Activated CD4-positive, alpha-beta T cell treated with anti-CD3 and anti-CD28 coated beads, Interleukin-2, Interleukin-4, amounts not matched to agents 100 ng/mL and 50 ng/mL, durations not matched to agents 16 hours and 8 hours (primary cell): ENCODE data around the gene PRXL2A.

Experiments used
- DNase-seq: peaks from one replicate; pipeline ENCODE4 v3.0.0-alpha.2; 2020; ENCODE audit warnings: low spot score

PRXL2A gene

DNA sequence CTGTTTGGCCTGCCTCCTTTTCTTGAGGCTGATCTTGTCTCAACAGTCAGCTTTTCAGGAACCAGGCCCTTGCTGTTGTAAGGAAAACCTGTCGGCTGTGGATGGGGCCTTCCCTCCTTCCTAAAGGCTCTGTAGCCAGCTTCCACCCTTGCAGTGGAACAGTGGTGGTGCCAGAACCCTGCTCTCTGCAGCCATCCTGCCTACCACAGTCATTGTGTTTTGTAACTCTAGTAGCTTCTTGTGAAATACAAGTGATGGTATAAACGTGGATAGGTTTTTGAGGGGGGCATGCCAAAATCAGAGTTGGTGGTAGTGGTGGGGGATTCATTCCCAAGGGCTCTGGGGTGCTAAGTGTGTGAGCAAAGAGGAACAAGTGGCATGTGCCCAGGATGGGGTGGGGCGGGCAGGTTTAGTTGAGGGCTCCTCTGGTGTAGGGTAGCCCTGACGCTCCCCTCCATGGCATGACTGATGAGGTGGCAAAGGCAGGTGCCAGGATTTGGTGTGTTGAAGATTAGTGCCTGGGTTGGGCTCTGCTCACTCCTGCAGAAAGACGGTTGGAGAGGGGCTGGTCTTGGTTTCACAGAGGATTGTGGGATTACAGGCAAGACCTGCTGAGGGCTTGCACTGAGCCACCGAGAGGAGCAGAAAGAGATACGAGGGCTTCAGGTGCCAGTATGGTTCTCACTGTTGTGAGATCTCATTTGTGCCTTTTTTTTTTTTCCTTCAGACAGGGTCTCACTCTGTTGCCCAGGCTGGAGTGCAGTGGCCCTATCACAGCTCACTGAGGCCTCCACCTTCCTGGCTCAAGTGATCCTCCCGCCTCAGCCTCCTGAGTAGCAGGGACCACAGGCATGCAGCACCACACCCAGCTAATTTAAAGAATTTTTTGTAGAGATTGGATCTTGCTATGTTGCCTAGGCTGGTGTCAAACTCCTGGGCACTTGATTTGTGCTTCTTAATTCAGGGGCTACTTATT, 53.1 kb downstream of the PRXL2A start:
- DNase-seq, result no peak

DNA sequence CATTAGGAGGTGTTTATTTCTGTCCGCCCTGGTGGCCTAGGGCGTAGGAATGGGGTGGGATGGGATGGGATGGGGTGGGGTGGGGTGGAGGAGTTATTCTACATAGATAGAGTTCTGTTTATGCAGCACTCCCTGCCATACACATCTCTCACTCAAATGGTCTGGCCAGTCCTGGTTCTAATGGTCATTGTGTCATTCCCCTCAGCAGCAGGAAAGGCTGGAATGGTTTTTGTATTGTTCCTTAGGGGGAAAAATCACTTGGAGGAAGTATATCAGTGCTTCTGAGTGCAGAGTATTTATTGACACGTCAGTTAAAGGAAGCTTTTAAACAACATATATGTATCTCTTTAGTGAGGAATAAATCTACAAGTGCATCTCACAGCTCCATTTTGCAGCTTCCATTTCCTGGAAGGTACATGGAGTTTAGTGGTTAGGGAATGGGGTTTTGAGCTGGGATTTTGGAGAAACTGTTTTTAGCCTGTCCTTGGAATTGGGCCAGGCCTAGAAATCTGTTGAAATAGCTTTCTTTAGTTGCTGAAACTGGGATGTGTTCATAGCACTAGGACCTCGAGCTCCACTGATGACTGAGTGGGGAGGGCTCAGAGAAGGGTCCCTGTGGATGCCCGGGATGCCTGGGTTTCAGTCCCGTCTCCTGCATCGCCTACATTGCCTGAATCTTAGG, 54.1 kb downstream of the PRXL2A start:
- DNase-seq, result no peak

- DNase-seq, result peak; percentile 74
Observed at GRCh38 chr10:80462981-80463741, 54.8 kb downstream of the PRXL2A start.

DNA sequence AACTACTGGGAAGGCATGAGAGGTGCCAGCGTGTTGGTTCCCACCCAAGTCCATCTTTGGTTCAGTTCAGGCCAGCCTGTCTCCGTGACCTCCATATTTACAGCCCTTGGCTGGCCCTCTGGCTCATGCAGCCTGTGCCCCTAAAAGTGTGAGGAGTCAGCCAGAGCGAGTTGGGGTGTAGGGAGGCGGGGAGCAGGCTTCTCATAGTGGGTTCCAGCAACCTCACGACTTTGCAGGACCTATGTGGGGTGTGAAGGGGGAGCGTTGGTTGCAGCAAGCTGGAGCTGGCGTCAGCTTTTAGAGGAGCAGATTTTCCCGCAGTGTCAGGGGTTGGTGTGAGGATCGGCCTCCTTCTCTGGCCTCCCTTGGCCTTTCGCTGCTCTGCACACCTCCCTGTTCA, 55.5 kb downstream of the PRXL2A start:
- DNase-seq, result no peak

DNA sequence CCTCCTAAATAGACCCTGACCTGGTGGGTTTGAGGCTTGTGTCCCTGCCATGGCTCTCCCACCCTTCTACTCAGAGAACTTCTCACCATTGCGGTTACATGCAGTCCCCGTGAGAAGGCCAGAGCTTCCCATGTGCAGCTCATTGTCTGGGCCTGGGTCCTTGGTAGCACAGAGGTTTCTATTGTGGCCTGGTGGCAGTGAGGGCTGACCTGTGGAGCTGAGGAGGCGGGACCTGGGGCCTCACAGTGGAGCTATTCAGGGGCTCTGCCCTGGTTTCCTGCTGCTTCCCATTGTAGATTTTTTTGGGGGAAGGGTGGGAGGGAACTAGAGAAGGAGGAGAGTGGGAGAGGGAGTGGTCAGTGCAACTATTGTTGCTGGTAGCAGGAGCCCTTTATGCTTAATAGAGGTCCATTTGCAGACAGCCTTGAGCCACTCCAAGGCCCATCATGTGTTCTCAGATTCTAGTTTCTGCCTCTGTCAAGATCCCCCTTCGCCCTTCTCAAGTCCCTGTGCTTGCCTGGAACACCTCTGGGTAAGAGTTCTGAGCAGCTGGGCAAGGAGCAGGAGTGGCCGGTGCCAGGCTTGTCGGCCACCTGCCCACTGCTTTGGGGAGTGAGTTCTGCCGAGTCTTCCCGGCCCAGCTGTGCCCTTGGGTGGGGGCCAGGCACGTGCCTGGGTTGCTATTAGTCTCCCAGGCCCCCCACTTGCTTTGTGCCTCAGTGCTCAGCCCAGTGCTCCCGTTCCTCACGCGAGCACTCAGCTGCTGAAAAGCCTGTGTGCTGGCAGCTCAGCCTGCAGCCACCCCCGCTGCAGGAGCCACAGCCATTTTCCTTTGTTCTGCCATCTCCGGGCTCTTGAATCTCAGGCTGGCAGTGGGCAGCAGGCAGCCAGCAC, 56.5 kb downstream of the PRXL2A start:
- no peak for DNase-seq

GRCh38 chr10:80465451-80465835, 57.1 kb downstream of the PRXL2A start:
- DNase-seq, result no peak

- DNase-seq, result no peak
Observed at GRCh38 chr10:80465839-80466590, 57.7 kb downstream of the PRXL2A start.

DNA sequence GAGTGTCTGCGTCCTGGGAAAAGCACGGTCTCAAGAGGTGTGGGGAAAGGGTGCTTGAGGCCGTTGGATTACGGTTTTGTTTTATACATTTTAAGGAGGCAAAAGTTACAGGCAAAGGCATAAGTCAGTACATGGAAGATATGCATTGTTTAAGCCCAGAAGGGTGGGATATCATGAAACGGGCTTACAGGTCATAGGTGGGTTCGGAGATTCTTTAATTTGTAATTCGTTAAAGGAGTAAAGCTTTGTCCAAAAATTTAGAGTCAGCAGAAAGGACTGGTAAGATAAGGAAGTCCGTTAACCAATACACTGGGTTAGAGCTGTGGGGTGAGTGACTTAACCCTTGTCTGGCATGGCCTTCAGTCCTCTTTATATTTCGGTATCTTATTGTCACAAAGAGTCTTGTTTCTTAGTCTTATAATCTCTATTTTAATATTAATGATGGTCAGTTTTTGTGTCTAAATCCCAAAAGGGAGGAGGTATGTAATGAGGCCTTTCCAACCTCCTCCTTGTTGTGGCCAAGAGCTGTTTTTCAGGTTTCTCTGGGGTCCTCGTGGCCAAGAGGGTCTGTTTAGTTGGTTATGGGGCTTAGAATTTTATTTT, 58.5 kb downstream of the PRXL2A start:
- no peak for DNase-seq

DNA sequence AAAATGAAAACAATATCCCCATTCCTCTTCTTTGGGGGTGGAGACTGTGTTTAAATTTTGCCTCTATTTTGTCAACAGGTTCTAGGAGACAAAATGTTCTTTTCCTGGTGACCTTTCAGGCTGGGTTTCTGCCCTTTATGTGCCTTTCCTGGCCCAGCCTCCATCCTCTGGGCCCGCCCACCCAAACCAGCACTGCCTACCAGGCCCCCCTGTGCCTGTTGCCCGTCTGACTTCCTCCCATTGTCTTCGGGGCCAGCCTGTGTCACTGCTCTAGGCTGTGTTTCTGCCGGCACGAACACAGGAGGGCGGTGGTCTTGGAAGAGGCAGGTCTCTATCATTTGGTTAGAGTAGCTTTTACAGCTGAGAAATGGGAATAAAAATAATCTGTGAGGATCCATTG, 59.7 kb downstream of the PRXL2A start:
- no peak for DNase-seq

- no peak for DNase-seq
Observed at GRCh38 chr10:80468806-80469421, 60.6 kb downstream of the PRXL2A start.

GRCh38 chr10:80470266-80470665, 61.9 kb downstream of the PRXL2A start:
- no peak for DNase-seq

GRCh38 chr10:80471001-80471400, 62.6 kb downstream of the PRXL2A start:
- DNase-seq, result no peak

GRCh38 chr10:80471715-80472233, 63.4 kb downstream of the PRXL2A start:
- no peak for DNase-seq

GRCh38 chr10:80472234-80473095, 64.1 kb downstream of the PRXL2A start:
- peak; percentile 85 for DNase-seq

DNA sequence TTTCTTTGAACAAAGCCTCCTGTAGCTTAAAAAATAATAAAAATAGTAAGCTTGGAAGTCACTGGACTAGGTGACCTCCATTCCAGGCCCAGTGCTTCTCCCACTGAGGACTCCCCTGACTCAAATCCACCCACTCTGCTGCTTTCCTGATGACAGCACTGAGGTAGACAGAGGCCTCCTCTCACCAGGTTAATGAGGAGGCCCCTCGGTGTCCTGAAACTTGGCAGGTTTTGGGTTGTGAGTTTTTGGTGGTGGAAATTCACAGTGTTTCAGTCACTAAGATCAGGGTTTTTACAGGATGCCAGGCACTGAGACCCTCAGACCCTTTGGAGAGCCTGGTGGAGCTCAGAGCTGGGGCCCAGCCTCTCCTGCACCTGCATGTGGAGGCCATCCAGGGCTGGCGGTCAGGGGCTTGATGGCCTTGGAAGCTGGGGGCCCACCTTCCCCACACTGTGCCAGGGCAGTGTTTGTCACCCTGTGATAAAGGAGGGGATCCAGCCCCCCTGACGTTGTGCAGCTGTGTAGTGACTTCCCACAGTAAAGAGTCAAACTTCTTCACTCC, 64.8 kb downstream of the PRXL2A start:
- DNase-seq, result no peak

DNA sequence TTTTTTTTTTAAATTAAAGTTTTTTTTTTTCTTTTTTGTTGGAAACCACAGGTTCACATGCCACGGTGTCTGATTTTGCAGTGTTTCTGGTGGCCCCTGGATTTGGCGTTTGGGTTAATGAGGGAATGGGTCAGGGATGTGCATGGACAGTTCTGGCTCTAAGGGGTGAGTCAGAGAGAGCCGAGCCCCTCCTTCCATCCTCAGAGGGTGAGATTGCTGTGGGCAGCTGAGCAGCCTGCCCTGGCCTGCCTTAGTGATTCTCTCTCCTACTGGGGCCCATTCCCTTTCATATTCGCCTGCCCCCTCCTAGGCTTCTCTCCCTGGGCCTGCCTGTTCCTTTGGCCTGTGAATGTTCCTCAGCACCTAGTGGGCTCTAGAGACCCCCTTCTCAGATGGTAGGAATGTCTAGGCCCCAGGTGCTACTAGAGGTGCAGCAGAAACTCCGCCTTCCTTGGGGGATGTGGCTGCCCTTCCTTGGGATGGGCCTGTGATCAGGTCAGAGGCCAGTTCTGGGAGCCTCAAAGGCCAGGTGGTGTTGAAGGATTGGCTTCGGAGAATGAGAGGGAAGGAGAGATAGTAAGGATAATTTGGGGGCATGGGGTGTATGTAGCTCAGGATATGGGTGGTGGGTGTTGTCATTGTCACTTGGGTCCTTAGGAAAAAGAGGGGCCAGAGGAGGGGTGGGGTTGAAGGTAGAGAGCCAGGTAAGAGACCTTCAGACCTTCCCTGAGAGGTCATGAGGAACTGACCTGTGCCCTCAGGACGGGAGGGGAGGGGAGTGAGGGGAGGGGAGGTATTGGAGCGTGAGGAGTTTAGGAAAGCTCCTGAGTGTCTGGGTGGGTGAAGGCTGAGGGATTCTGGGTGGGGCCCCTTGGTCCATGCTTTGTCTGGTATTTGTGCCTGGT, 65.6 kb downstream of the PRXL2A start:
- DNase-seq, result no peak

GRCh38 chr10:80474597-80474910, 66.2 kb downstream of the PRXL2A start:
- no peak for DNase-seq
